ENCODE results near the gene INSM2. TPM values are rescaled to one million over a fixed set of nuclear protein-coding genes. Genes with fewer than 3 reads are reported as not detected.

The INSM2 gene
- total RNA-seq, 1 experiment from 2014 or later, result not detected

Other genes starting within 250 kb of the INSM2 start
- 194 TPM for gene PSMA6, start 241.8 kb upstream of the INSM2 start, total RNA-seq (2021; ENCODE audit: unreplicated experiment)
- gene NFKBIA, start 129.4 kb upstream of the INSM2 start, total RNA-seq (2021; ENCODE audit: unreplicated experiment), result 42.6 TPM